Transverse colon (tissue), 3 donors: ENCODE results near the gene TMEM25.

Experiments used
- CTCF ChIP-seq, 5 experiments: fragments of 200-600 bp in 3 of 5; fragments of 450-650 bp in 2 of 5; sonication (generic) in 3 of 5; IDR thresholded peaks; 1 replicate in 2 of 5; 2 replicates in 3 of 5; pipeline ENCODE4 v1.5.1; 2016 to 2017; ENCODE audit warnings: antibody characterized with exemption in 5 of 5, inconsistent platforms in 3 of 5, mild to moderate bottlenecking in 2 of 5, moderate library complexity in 1 of 5
- EP300 ChIP-seq: sonication (generic); formaldehyde crosslinking; IDR thresholded peaks from one replicate; pipeline ENCODE4 v1.6.1; 2017; ENCODE audit warnings: antibody characterized with exemption, low read depth

- TF ChIP-seq EP300 (no peak), CTCF (IDR thresholded peaks at IDR 0.05) (no peak)
Observed at GRCh38 chr11:118491041-118491440, 40.0 kb upstream of the TMEM25 start.
